Measurements from ENCODE around the gene PDE4C.

PDE4C gene

DNA sequence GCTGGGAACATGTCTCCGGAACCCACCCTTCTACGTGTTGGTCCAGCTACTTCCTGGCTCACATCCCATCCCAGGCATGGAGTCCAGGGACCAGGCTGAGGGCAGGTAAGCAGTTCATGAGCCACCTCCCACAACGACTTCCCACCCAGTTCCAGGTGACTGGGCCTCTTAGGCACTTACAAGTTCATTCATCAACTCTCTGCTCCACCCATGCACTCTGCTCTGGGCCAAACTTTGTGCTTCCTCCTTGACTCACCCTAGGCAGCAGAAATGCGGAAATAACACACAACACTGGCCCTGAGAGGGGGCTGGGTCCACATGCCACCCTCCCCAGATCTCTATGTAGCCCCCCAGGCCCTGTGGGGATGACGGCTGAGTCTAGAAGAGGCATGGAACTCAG is 27.5 kb upstream of the PDE4C start:
- Histone ChIP-seq H3K9me3 (ENCODE audit: control insufficient read depth in 2 of 2, low read length in 2 of 2) (no peaks in the 10 kb centered on the region), H3K27ac (ENCODE audit: low read depth in 2 of 2, low read length in 2 of 2) (peak overlapping the region; percentile 83 to 91), H3K9ac (ENCODE audit: low read depth in 1 of 2, low read length in 2 of 2) (peak overlapping the region; percentile 38 to 72), H3K4me3 (ENCODE audit: low read length in 2 of 2) (peak overlapping the region; percentile 41 to 42), H3K36me3 (ENCODE audit: control insufficient read depth in 2 of 2, insufficient read depth in 2 of 2, low read length in 2 of 2) (peaks cover 0 to 3% of the 10 kb centered on the region in 2 donors), H3K4me1 (ENCODE audit: control insufficient read depth in 2 of 2, insufficient read depth in 2 of 2, low read length in 2 of 2) (peaks cover 22 to 27% of the 10 kb centered on the region in 2 donors), H3K27me3 (ENCODE audit: control insufficient read depth in 2 of 2, insufficient read depth in 2 of 2, low read length in 2 of 2) (no peaks in the 10 kb centered on the region)

DNA sequence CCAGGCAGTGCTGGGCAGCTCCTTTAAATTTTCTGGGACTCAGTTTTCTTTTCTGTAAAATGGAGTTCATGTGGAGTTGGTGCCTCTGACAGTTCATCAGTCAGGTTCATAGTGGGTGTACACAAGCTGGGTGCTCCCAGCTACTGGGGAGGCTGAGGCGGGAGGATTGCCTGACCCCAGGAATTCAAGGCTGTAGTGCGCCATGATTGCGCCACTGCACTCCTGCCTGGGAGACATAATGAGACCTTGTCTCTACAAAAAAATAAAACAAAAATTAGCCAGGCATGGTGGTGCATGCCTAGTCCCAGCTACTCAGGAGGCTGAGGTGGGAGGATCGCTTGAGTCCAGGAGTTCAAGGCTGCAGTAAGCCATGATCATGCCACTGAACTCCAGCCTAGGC is 26.9 kb upstream of the PDE4C start:
- Histone ChIP-seq H3K4me3 (ENCODE audit: low read length in 2 of 2) (no peak overlapping the region), H3K27me3 (ENCODE audit: control insufficient read depth in 2 of 2, insufficient read depth in 2 of 2, low read length in 2 of 2) (no peaks in the 10 kb centered on the region), H3K9ac (ENCODE audit: low read depth in 1 of 2, low read length in 2 of 2) (peak overlapping the region in 1 of 2 donors; percentile 34), H3K4me1 (ENCODE audit: control insufficient read depth in 2 of 2, insufficient read depth in 2 of 2, low read length in 2 of 2) (peaks cover 22 to 27% of the 10 kb centered on the region in 2 donors), H3K27ac (ENCODE audit: low read depth in 2 of 2, low read length in 2 of 2) (peak overlapping the region; percentile 83 to 91), H3K9me3 (ENCODE audit: control insufficient read depth in 2 of 2, low read length in 2 of 2) (no peaks in the 10 kb centered on the region), H3K36me3 (ENCODE audit: control insufficient read depth in 2 of 2, insufficient read depth in 2 of 2, low read length in 2 of 2) (peaks cover 0 to 3% of the 10 kb centered on the region in 2 donors)

DNA sequence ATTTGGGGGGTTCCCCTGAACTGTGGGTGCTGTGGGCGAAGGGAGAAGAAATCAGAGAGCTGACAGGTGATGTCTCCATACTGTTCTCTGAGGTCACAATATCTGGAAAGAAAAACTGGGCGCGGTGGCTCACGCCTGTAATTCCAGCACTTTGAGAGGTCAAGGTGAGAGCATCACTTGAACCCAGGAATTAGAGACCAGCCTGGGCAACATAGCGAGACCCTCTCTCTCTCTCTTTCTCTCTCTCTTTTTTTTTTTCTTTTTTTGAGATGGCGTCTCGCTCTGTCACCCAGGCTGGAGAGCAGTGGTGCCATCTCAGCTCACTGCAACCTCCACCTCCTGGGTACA is 26.1 kb upstream of the PDE4C start:
- no peaks in the 10 kb centered on the region for H3K9me3 ChIP-seq (ENCODE audit: control insufficient read depth in 2 of 2, low read length in 2 of 2)
- no peak overlapping the region for H3K27ac ChIP-seq (ENCODE audit: low read depth in 2 of 2, low read length in 2 of 2)
- H3K4me3 ChIP-seq (ENCODE audit: low read length in 2 of 2), result no peak overlapping the region
- H3K36me3 ChIP-seq (ENCODE audit: control insufficient read depth in 2 of 2, insufficient read depth in 2 of 2, low read length in 2 of 2), result peaks cover 0 to 3% of the 10 kb centered on the region in 2 donors
- H3K27me3 ChIP-seq (ENCODE audit: control insufficient read depth in 2 of 2, insufficient read depth in 2 of 2, low read length in 2 of 2), result no peaks in the 10 kb centered on the region
- peaks cover 22 to 27% of the 10 kb centered on the region in 2 donors for H3K4me1 ChIP-seq (ENCODE audit: control insufficient read depth in 2 of 2, insufficient read depth in 2 of 2, low read length in 2 of 2)
- no peak overlapping the region for H3K9ac ChIP-seq (ENCODE audit: low read depth in 1 of 2, low read length in 2 of 2)

DNA sequence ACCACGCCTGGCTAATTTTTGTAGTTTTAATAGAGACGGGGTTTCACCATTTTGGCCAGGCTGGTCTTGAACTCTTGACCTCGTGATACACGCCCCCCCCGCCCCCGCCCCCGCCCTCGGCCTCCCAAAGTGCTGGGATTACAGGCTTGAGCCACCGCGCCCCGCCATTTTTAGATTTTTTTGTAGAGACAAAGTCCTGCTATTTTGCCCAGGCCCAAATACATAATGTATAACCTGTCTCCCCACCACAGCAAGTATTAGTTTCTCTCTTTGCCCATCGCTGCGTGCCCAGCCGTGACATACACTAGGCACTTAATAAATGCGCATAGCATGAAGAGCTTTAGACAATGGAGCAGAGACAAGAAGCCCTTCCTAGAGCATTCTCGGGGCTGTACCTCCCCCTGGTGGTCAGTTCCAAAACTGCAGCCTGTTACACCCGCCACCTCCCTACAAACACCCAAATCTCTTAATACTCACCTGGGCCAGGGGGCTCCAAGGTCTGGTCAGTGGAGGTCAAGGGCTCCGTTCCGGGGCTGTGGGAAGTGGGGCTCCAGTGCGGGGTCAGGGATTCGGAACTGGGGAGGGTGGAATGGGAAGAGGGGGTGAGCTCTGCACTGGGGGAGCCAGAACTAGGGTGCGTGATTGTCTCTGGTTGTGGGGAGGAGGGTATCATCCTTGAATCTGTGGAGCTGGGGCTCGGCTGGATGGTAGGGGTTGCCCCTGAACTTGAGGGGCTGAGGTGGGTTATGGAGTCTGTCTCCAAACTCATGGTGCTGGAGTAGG is 25.5 kb upstream of the PDE4C start:
- Histone ChIP-seq H3K9ac (ENCODE audit: low read depth in 1 of 2, low read length in 2 of 2) (no peak overlapping the region), H3K4me1 (ENCODE audit: control insufficient read depth in 2 of 2, insufficient read depth in 2 of 2, low read length in 2 of 2) (peaks cover 22 to 27% of the 10 kb centered on the region in 2 donors), H3K9me3 (ENCODE audit: control insufficient read depth in 2 of 2, low read length in 2 of 2) (no peaks in the 10 kb centered on the region), H3K4me3 (ENCODE audit: low read length in 2 of 2) (no peak overlapping the region), H3K27ac (ENCODE audit: low read depth in 2 of 2, low read length in 2 of 2) (no peak overlapping the region), H3K27me3 (ENCODE audit: control insufficient read depth in 2 of 2, insufficient read depth in 2 of 2, low read length in 2 of 2) (no peaks in the 10 kb centered on the region), H3K36me3 (ENCODE audit: control insufficient read depth in 2 of 2, insufficient read depth in 2 of 2, low read length in 2 of 2) (peaks cover 0 to 3% of the 10 kb centered on the region in 2 donors)

DNA sequence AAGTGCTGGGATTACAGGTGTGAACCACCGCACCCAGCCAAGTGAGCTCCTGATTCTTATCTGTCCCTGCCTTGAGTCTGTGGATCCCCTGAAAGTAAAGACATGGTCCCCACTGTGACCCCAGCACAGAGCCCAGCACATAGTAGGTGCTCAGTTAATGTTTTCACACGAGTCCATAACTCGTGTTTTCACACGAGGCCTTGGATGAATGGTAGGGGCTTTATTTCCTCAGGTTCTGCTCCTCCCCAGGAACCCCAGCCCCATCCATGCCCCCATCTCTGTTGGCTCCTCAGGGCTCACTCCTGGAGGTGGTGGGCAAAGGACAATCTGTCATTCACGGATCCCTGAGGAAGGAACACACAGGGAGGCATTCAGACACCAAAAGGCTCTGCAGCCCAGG is 23.6 kb upstream of the PDE4C start:
- no peaks in the 10 kb centered on the region for H3K9me3 ChIP-seq (ENCODE audit: control insufficient read depth in 2 of 2, low read length in 2 of 2)
- H3K9ac ChIP-seq (ENCODE audit: low read depth in 1 of 2, low read length in 2 of 2), result no peak overlapping the region
- H3K27ac ChIP-seq (ENCODE audit: low read depth in 2 of 2, low read length in 2 of 2), result no peak overlapping the region
- peaks cover 0 to 3% of the 10 kb centered on the region in 2 donors for H3K36me3 ChIP-seq (ENCODE audit: control insufficient read depth in 2 of 2, insufficient read depth in 2 of 2, low read length in 2 of 2)
- H3K27me3 ChIP-seq (ENCODE audit: control insufficient read depth in 2 of 2, insufficient read depth in 2 of 2, low read length in 2 of 2), result no peaks in the 10 kb centered on the region
- no peak overlapping the region for H3K4me3 ChIP-seq (ENCODE audit: low read length in 2 of 2)
- peaks cover 16 to 20% of the 10 kb centered on the region in 2 donors for H3K4me1 ChIP-seq (ENCODE audit: control insufficient read depth in 2 of 2, insufficient read depth in 2 of 2, low read length in 2 of 2)

DNA sequence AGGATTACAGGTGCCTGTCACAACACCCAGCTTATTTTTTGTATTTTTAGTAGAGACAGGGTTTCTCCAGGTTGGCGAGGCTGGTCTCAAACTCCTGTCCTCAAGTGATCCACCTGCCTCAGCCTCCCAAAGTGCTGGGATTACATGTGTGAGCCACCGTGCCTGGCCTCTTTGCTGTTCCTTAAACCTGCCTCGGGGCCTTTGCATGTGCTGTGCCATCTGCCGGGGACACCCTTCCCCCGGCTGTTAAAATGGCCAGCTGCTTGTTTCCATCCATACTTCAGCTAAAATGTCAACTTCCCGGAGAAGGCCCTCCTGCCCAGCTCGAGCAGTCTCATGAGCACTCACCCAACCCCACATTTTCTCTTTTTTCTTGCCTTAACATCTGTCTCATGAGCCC is 19.1 kb upstream of the PDE4C start:
- Histone ChIP-seq H3K9me3 (ENCODE audit: control insufficient read depth in 2 of 2, low read length in 2 of 2) (no peaks in the 10 kb centered on the region), H3K27ac (ENCODE audit: low read depth in 2 of 2, low read length in 2 of 2) (no peak overlapping the region), H3K4me1 (ENCODE audit: control insufficient read depth in 2 of 2, insufficient read depth in 2 of 2, low read length in 2 of 2) (peaks cover 2 to 11% of the 10 kb centered on the region in 2 donors), H3K9ac (ENCODE audit: low read depth in 1 of 2, low read length in 2 of 2) (no peak overlapping the region), H3K4me3 (ENCODE audit: low read length in 2 of 2) (no peak overlapping the region), H3K36me3 (ENCODE audit: control insufficient read depth in 2 of 2, insufficient read depth in 2 of 2, low read length in 2 of 2) (peaks cover 0 to 3% of the 10 kb centered on the region in 2 donors), H3K27me3 (ENCODE audit: control insufficient read depth in 2 of 2, insufficient read depth in 2 of 2, low read length in 2 of 2) (no peaks in the 10 kb centered on the region)

DNA sequence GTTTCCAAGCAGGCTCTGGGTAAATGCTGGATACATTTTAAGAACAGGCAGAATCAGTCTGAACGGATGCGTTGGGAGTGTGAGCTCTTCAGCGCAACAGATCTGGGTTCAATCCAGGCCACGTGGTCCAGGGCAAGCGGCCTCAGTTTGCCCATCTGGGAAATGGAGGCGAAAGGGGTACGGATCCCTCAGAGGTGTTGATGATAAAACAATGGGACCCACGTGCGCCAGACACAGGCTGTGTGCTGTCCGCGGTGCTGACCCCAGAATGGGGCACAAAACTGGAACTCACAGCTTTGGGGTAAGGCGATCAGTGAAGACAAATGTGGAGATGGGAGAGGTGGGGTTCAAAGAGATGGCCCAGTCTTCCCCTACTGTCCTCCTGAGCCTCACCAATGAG is 13.1 kb upstream of the PDE4C start:
- Histone ChIP-seq H3K27ac (ENCODE audit: low read depth in 2 of 2, low read length in 2 of 2) (no peak overlapping the region), H3K27me3 (ENCODE audit: control insufficient read depth in 2 of 2, insufficient read depth in 2 of 2, low read length in 2 of 2) (peaks cover 0 to 3% of the 10 kb centered on the region in 2 donors), H3K9ac (ENCODE audit: low read depth in 1 of 2, low read length in 2 of 2) (no peak overlapping the region), H3K4me1 (ENCODE audit: control insufficient read depth in 2 of 2, insufficient read depth in 2 of 2, low read length in 2 of 2) (peaks cover 2 to 11% of the 10 kb centered on the region in 2 donors), H3K36me3 (ENCODE audit: control insufficient read depth in 2 of 2, insufficient read depth in 2 of 2, low read length in 2 of 2) (no peaks in the 10 kb centered on the region), H3K9me3 (ENCODE audit: control insufficient read depth in 2 of 2, low read length in 2 of 2) (no peaks in the 10 kb centered on the region), H3K4me3 (ENCODE audit: low read length in 2 of 2) (no peak overlapping the region)

DNA sequence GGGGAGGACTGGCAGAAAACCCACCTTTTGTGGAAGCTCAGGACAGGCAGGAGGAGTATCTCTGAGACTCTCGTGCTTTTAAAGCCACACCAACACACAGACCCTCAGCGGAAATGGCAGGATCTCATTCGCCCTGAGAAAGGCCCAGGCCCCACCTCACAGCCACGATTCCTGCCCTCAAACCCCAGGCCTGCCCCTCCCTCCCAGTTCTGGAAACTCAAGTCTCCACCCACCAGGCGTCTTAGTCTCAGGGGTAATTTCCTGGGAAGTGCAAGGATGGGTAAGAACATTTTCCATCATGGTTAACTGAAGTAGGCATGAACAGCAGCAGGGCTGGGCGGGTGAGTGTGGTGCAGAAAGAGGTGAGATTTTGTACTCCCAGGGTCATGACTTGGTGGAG is 8.0 kb upstream of the PDE4C start:
- no peaks in the 10 kb centered on the region for H3K4me1 ChIP-seq (ENCODE audit: control insufficient read depth in 2 of 2, insufficient read depth in 2 of 2, low read length in 2 of 2)
- no peaks in the 10 kb centered on the region for H3K36me3 ChIP-seq (ENCODE audit: control insufficient read depth in 2 of 2, insufficient read depth in 2 of 2, low read length in 2 of 2)
- H3K27ac ChIP-seq (ENCODE audit: low read depth in 2 of 2, low read length in 2 of 2), result no peak overlapping the region
- no peak overlapping the region for H3K9ac ChIP-seq (ENCODE audit: low read depth in 1 of 2, low read length in 2 of 2)
- peaks cover 2 to 23% of the 10 kb centered on the region in 2 donors for H3K27me3 ChIP-seq (ENCODE audit: control insufficient read depth in 2 of 2, insufficient read depth in 2 of 2, low read length in 2 of 2)
- H3K9me3 ChIP-seq (ENCODE audit: control insufficient read depth in 2 of 2, low read length in 2 of 2), result no peaks in the 10 kb centered on the region
- H3K4me3 ChIP-seq (ENCODE audit: low read length in 2 of 2), result no peak overlapping the region

DNA sequence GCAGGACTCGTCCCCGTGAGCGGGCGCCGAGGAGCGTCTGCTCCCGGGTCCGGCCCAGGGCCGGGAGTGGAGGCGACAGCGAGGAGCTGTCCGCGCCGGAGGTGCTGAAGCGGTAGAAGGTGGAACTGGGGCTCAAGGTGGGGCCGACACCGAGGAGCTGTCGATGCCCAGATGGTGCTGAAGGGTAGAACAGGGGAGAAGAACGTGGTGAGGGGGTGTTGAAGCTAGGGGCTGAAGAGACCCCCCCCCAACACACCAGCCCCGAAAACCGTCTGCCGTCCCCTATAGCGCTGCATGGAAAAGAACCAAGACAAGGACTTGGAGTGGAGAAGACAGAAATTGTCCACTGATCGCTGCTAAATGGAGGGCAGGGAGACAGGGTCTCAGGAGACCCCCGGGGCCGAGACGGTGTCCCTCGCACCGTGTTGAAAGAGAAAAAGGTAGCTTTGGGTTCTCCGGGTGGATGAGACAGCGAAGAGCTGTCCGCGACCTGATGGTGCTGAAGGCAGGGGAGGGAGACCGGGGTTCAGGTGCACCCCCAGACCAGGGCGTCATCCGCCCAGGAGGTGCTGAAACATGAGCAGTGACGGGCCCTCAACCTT is 7.1 kb upstream of the PDE4C start:
- Histone ChIP-seq H3K9me3 (ENCODE audit: control insufficient read depth in 2 of 2, low read length in 2 of 2) (no peaks in the 10 kb centered on the region), H3K27me3 (ENCODE audit: control insufficient read depth in 2 of 2, insufficient read depth in 2 of 2, low read length in 2 of 2) (peaks cover 2 to 23% of the 10 kb centered on the region in 2 donors), H3K9ac (ENCODE audit: low read depth in 1 of 2, low read length in 2 of 2) (no peak overlapping the region), H3K4me1 (ENCODE audit: control insufficient read depth in 2 of 2, insufficient read depth in 2 of 2, low read length in 2 of 2) (no peaks in the 10 kb centered on the region), H3K27ac (ENCODE audit: low read depth in 2 of 2, low read length in 2 of 2) (no peak overlapping the region), H3K4me3 (ENCODE audit: low read length in 2 of 2) (no peak overlapping the region), H3K36me3 (ENCODE audit: control insufficient read depth in 2 of 2, insufficient read depth in 2 of 2, low read length in 2 of 2) (no peaks in the 10 kb centered on the region)

DNA sequence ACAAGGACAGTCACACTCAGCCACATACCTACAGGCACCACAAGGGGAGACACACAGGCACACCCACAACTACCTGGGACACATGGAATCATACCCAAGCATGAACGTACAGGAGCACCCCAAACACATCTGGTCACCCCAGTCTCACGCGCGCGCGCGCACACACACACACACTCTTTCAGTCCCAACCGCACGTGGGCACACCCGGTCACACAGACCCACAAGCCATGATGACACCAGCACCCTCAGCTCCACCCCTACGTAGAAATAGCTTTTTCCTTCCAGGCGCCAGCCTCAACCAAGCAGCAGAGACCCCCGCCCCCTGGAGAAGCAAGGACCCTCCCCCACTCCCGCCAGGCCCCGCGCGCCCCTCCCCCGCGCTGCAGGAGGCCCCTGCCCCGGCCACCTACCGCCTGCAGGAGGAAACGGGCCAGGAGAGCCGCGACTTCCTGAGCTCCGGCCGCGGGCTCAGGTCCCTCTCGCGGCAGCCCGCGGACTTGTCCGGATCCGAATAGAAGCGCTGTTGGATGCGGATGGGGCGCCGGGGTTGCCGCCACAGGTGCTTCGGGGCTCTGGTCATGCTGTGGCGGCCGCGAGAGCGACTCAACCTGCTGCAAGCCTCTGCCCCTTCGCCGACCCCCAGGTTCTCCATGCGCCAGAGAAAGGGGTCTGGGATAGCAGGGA is 6.4 kb upstream of the PDE4C start:
- H3K9me3 ChIP-seq (ENCODE audit: control insufficient read depth in 2 of 2, low read length in 2 of 2), result no peaks in the 10 kb centered on the region
- H3K4me1 ChIP-seq (ENCODE audit: control insufficient read depth in 2 of 2, insufficient read depth in 2 of 2, low read length in 2 of 2), result no peaks in the 10 kb centered on the region
- no peaks in the 10 kb centered on the region for H3K36me3 ChIP-seq (ENCODE audit: control insufficient read depth in 2 of 2, insufficient read depth in 2 of 2, low read length in 2 of 2)
- H3K27ac ChIP-seq (ENCODE audit: low read depth in 2 of 2, low read length in 2 of 2), result no peak overlapping the region
- H3K4me3 ChIP-seq (ENCODE audit: low read length in 2 of 2), result no peak overlapping the region
- H3K27me3 ChIP-seq (ENCODE audit: control insufficient read depth in 2 of 2, insufficient read depth in 2 of 2, low read length in 2 of 2), result peaks cover 2 to 23% of the 10 kb centered on the region in 2 donors
- no peak overlapping the region for H3K9ac ChIP-seq (ENCODE audit: low read depth in 1 of 2, low read length in 2 of 2)
